Tibial nerve (tissue), 4 donors: Measurements from ENCODE around the gene BAMBI. TPM values are rescaled to one million over a fixed set of nuclear protein-coding genes. Genes with fewer than 3 reads are reported as not detected.

ENCODE experiments used
- DNase-seq, 2 donors: peaks; one replicate each; pipeline ENCODE4 v3.0.0-alpha.2; 2019; ENCODE audit warnings: low spot score in 2 of 2
- H3K27ac ChIP-seq, 4 donors: fragments of 200-600 bp; sonication (generic) in 3 of 4; one replicate each; pipeline ENCODE4 v1.5.1; 2017 to 2019; ENCODE audit warnings: mild to moderate bottlenecking in 1 of 4
- H3K27me3 ChIP-seq, 2 donors: fragments of 200-600 bp; sonication (generic) in 1 of 2; one replicate each; pipeline versions ENCODE4 v1.5.1 to v1.6.0; 2017 to 2019
- H3K36me3 ChIP-seq, 3 donors: fragments of 200-600 bp; sonication (generic); one replicate each; pipeline ENCODE4 v1.5.1; 2018 to 2019
- H3K4me1 ChIP-seq, 4 donors: fragments of 200-600 bp; sonication (generic) in 3 of 4; one replicate each; pipeline ENCODE4 v1.5.1; 2017 to 2019
- H3K4me3 ChIP-seq, 4 donors: fragments of 200-600 bp; sonication (generic) in 3 of 4; one replicate each; pipeline ENCODE4 v1.5.1; 2017 to 2019; ENCODE audit warnings: mild to moderate bottlenecking in 1 of 4, moderate library complexity in 1 of 4
- H3K9me3 ChIP-seq, 4 donors: fragments of 200-600 bp; sonication (generic) in 3 of 4; one replicate each; pipeline ENCODE4 v1.5.1; 2017 to 2019
- CTCF ChIP-seq, 5 experiments: fragments of 200-600 bp in 3 of 5; fragments of 450-650 bp in 2 of 5; sonication (generic) in 3 of 5; IDR thresholded peaks; one replicate each; pipeline ENCODE4 v1.5.1; 2016 to 2019; ENCODE audit warnings: antibody characterized with exemption in 5 of 5, mild to moderate bottlenecking in 3 of 5, moderate library complexity in 2 of 5
- EP300 ChIP-seq, 2 donors: sonication (generic); formaldehyde crosslinking; IDR thresholded peaks; one replicate each; pipeline ENCODE4 v1.6.1; 2017; ENCODE audit warnings: antibody characterized with exemption in 2 of 2, mild to moderate bottlenecking in 1 of 2
- POLR2A ChIP-seq, 2 donors: fragments of 450-650 bp; IDR thresholded peaks; one replicate each; pipeline ENCODE4 v1.6.1; 2017; ENCODE audit warnings: antibody characterized with exemption in 2 of 2, mild to moderate bottlenecking in 2 of 2, moderate library complexity in 2 of 2
- WGBS, 2 donors: methylation state at CpG; one replicate each; pipeline ENCODE4 v1.1.5; 2018; 5-methylcytosine and 5-hydroxymethylcytosine counted together
- total RNA-seq, 4 donors: library from RNA; depleted of rRNA; stranded (reverse); fragments of >200 nt; gene quantifications; one replicate each; pipeline ENCODE4 v1.1.0, GENCODE V29; 2016

Gene BAMBI
- total RNA-seq, 4 donors from 2014 or later: 8.8 to 16.7 (median 12.8) TPM

DNA sequence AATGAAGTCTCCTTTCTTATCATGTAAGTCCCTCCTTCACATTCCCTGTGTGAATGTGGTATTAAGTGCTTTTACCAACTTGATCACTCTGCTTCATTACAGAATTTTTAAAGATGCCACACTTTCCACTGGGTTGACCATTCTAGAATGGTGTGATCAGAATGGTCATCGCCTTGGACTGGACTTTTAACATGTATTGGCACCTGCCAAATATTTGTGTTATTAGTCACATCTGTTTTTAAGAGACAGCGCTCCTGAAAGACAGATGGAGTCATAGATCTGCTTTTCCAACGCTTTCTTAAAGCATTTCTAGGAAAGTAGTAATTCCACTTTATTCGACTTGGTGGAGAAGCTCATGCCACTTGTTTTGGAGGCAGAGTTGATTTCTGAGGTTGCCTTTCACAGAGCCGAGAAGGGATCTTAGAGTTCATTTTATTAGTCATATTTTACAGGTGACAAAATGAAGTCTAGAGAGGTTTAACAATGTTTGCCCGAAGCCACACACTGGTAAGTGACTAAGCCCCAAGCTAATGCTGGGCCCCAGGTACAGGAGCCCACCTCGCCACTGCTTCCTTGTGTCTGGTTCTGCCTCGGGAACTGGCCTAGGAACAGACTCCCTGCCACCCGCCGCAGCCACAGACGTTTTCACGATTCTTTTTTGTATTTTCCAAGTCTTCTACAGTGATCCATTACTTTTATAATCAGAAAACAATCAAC lies 10.4 kb upstream of the BAMBI start:
- no peak overlapping the region for H3K4me3 ChIP-seq
- H3K27me3 ChIP-seq: peaks cover 0 to 29% of the 10 kb centered on the region in 2 donors
- H3K4me1 ChIP-seq: peaks cover 0 to 21% (median 3%) of the 10 kb centered on the region in 4 donors
- H3K9me3 ChIP-seq: no peaks in the 10 kb centered on the region
- H3K27ac ChIP-seq: no peak overlapping the region
- no peak for TF ChIP-seq EP300 (IDR thresholded peaks at IDR 0.05)
- no peak for TF ChIP-seq CTCF (IDR thresholded peaks at IDR 0.05)
- no peak for TF ChIP-seq POLR2A (IDR thresholded peaks at IDR 0.05)
- 86 to 87% methylated on average over 12 of the region's 12 CpGs for WGBS, 2 donors
- no peak for DNase-seq
- no peaks in the 10 kb centered on the region for H3K36me3 ChIP-seq

DNA sequence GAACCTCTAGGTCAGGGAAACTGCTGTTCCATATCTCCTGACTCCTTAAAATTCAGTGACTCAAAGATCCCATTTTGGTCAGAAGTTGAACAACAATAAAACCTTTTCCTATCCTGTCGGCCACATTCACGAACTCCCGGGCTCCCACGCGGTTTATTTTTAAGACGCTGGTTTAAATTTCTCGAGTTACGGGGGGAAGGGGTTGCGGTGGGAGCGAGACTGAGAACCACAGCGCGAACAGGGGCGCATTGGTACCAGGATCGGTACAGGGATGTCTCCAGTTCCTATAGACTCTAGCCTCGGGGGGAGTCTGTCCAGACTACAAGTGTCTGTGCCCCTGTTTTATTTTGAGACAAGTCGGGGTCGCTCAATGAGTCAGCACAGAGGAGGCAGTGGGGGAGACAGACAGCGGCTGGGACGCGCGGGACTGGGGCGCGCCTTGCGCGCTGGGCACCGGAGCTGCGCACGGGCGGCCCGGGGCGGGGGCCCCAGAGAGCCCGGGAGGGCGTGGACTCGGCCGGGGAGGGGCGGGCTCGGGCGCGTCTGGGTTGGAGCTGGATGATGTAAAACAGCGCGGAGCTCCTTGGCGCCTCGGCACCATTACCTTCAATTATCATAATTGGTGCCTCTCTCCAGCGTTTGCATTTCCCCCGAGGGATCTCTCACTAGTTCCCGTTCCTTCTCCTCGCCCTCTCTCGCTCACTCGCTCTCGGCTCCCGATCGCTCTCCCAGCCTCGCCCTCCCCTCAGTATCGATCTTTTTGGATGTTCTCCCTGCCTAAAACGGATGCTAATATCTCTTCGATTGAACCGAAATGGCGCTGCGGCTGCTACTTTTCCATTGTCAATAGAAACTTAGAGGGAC lies 8.7 kb upstream of the BAMBI start:
- Histone ChIP-seq H3K36me3 (no peaks in the 10 kb centered on the region), H3K9me3 (no peaks in the 10 kb centered on the region), H3K4me3 (peak overlapping the region; percentile 23 to 46 (median 32)), H3K4me1 (peaks cover 0 to 19% (median 3%) of the 10 kb centered on the region in 4 donors), H3K27ac (peak overlapping the region in 1 of 4 donors; percentile 29), H3K27me3 (peaks cover 0 to 29% of the 10 kb centered on the region in 2 donors)
- TF ChIP-seq POLR2A (IDR thresholded peaks at IDR 0.05) (no peak), CTCF (IDR thresholded peaks at IDR 0.05) (no peak), EP300 (IDR thresholded peaks at IDR 0.05) (no peak)
- DNase-seq: peak; percentile 40 to 45
- 1 to 2% methylated on average over 48 to 58 of the region's 59 CpGs for WGBS, 2 donors

DNA sequence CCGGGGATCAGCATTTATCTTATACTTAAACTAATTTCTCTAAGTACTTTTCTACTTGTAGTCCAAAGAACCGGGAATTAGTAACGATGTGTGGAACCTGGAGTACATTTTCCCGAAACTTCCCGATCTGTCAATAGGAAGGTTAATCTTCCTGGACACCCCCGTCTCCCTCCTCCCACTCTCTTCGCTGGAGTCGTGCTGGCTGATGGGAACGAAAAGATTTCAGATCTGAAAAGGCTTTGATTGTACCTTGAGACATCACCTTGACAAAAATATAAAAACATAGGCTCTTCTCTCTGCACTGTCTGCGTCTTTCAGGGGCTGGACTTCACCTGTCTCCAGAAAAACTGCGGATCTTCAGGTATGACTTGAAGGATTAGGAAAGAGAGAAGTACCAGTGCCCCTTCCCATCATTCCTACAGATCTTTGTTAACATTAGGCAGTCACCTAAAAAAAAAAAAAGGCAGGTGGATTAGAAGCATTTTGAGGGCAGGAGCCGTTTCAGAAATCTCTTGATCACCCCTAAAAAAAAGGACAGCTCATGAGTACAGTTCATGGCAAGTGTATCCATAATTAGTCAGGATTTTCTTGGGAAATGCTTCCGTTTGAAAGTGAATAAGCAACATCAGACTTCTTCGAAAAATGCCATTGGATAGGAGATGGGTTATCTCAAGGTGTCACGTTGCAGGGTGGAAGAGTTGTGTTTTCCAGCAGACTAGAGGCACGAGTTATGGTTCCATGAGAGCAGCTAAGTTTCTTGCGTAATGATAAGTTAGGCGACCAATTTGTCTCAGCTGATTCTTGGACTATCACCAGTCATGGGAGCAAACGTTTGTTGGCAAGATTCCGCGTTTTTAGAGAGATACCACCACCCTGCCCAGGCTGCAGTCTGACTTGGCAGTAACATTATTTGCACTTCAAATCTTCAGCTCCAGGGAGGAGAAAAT lies 7.8 kb upstream of the BAMBI start:
- TF ChIP-seq EP300 (IDR thresholded peaks at IDR 0.05) (no peak), POLR2A (IDR thresholded peaks at IDR 0.05) (no peak)
- H3K36me3 ChIP-seq: no peaks in the 10 kb centered on the region
- peaks cover 0 to 11% (median 0%) of the 10 kb centered on the region in 4 donors for H3K4me1 ChIP-seq
- H3K9me3 ChIP-seq: no peaks in the 10 kb centered on the region
- H3K27ac ChIP-seq: no peak overlapping the region
- peaks cover 0 to 29% of the 10 kb centered on the region in 2 donors for H3K27me3 ChIP-seq
- 44 to 51% methylated on average over 21 of the region's 21 CpGs for WGBS, 2 donors
- H3K4me3 ChIP-seq: peak overlapping the region; percentile 23 to 46 (median 32)
- DNase-seq: no peak

DNA sequence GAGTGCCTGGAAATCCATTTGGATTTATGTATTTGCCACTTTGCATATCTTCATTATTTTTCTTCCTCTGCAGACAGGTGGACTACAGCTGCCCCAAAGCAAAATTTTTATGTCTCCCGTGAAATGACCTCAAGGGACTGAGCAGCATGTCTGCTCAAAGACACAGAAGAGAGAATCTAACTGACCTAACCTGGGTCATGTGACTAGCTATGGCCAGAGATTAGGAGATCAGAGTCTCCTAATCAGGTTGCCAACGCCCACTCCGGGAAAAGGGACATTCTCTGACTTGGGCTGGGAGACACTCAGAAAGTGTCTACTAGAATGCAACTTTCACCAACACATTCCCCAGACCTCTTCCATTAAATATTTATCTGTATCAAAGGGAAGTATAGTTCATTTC lies 2.5 kb upstream of the BAMBI start:
- no peaks in the 10 kb centered on the region for H3K36me3 ChIP-seq
- 67 to 80% methylated on average over 3 of the region's 3 CpGs for WGBS, 2 donors
- H3K4me3 ChIP-seq: no peak overlapping the region
- no peak for DNase-seq
- H3K4me1 ChIP-seq: peaks cover 0 to 31% (median 13%) of the 10 kb centered on the region in 4 donors
- peaks cover 0 to 9% of the 10 kb centered on the region in 2 donors for H3K27me3 ChIP-seq
- H3K27ac ChIP-seq: no peak overlapping the region
- no peak for TF ChIP-seq EP300 (IDR thresholded peaks at IDR 0.05)
- TF ChIP-seq CTCF (IDR thresholded peaks at IDR 0.05): no peak
- TF ChIP-seq POLR2A (IDR thresholded peaks at IDR 0.05): no peak
- no peaks in the 10 kb centered on the region for H3K9me3 ChIP-seq
